HG03060 (cell line): Measurements from ENCODE around the gene LRMDA.

Experiments
- ATAC-seq: cut with Tn5 transposase; IDR thresholded peaks from one replicate; pipeline ENCODE4 v1.9.1; 2021; ENCODE audit warnings: low read depth, moderate number of reproducible peaks; ENCODE audit not compliant: unreplicated experiment

Gene LRMDA

DNA sequence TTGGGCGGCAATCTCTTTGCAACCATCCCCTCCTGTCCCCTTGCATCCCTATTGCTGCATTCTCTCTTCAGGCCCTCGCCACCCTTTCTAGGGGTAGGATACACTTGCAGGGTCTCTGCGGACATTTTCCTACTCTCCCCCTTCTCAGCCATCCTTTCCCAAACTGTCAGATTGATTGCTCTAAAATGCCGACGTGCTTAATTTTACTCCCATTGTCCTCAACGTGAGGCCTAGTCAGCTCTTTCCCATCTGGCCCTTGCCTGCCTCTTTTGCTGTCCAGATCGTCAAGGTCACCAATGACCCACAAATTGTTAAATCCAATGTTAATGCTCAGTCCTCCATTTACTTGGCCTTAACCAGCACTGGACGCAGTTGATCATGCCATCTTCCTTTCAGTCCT, 12.7 kb upstream of the LRMDA start:
- ATAC-seq = no peak

DNA sequence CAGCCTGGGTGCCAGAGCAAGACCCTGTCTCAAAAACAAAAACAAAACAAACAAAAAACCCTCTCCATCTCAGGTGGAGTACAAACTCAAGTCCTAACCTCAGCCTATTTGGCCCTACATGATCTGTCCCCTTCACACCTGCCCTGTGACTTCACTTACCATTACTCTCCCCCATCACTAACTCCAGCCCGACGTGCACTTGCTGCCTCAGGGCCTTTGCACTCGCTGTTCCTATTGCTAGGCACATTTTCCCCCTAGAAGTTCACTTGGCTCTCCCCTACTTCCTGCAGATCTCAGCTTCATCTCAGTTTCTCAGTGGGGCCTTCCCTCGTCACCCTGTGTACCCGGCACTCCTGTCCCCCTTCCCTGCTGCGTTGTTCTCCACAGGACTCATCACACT, 8.5 kb upstream of the LRMDA start:
- no peak for ATAC-seq

DNA sequence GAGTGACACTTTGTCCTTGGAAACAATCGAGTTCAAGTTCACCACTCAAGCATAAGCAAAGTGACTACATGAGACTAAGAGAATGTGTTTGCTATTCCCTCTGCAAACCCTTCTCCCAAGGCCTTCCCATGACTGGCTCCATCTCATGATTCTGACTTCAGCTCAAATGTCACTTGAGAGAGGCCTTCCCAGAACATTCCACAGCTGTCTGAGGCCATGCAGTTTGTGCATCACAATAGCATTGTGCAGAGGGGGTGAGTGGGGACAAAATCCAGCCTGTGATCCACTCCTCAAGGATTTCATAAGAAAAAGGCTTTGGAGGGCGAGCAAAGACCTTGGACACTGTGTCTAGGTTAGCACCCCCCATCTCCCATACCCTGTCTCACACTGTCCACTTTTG, 6.9 kb upstream of the LRMDA start:
- ATAC-seq = no peak

DNA sequence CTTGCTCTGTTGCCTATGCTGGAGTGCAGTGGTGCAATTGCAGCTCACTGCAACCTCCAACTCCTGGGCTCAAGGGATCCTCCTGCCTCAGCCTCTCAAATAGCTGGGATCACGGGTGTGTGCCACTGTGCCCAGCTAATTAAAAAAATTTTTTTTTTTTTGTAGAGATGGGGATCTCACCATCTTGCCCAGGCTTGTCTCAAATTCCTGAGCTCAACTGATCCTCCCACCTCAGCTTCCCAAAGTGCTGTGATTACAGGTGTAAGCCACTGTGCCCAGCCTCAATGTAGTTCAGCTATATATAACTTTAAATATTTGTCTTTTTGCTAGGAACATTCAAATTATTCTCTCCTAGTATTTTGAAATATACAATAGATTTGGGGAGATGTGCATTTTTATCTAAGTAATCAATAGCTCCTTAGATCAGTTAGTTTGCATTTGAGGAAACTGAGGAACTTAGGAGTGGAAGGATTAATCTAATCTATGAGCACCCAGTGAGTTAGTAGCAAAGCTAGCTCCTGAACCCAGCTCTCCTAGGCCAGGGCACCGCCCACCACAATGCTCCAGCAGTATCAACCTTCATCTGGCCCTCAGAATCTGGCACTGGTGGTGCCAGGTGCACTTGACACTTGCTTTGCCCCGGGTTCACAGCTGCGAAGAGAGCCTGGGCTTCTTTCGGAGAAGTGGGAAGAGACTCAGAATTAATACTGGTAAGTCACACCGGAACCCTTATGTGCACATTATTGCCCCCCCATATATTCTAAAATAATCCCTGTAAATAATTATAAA, 5.9 kb upstream of the LRMDA start:
- no peak for ATAC-seq

DNA sequence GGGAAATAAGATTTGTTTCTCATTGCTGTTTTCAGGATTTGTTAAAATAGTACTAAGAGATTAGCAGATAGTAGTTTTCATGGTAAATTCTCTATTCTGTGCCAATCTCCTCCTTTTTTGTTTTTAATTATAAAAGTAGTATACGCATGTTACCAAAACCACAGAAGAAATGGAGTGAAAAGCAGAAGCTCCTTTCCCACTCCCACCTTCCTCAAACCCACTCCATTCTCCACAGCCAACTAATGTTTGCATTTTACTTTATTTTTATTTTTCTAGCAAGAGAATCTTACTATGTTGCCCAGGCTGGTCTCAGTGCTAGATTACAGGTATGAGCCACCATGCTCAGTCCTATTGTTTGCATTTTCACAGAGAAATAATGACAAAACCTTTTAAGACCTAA, 4.5 kb upstream of the LRMDA start:
- no peak for ATAC-seq

DNA sequence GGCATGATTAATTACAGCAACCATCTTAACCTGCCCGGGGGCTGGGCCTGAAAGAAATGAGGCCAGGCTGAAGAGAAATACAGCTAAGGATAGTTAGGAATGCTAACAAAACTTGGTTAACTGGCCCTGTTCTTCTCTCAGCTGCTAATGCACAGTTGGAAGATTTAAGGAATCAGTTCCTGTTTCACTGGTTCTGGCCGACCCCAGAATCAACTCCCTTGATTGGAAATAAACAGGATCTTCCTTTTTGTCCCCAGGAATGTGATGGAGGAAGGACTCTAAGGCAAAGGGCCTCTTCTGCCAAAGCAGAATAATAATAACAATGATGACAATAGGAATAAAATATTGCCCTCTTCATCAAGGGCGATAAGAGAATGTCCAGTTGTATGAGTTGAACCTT, 3.5 kb upstream of the LRMDA start:
- no peak for ATAC-seq

DNA sequence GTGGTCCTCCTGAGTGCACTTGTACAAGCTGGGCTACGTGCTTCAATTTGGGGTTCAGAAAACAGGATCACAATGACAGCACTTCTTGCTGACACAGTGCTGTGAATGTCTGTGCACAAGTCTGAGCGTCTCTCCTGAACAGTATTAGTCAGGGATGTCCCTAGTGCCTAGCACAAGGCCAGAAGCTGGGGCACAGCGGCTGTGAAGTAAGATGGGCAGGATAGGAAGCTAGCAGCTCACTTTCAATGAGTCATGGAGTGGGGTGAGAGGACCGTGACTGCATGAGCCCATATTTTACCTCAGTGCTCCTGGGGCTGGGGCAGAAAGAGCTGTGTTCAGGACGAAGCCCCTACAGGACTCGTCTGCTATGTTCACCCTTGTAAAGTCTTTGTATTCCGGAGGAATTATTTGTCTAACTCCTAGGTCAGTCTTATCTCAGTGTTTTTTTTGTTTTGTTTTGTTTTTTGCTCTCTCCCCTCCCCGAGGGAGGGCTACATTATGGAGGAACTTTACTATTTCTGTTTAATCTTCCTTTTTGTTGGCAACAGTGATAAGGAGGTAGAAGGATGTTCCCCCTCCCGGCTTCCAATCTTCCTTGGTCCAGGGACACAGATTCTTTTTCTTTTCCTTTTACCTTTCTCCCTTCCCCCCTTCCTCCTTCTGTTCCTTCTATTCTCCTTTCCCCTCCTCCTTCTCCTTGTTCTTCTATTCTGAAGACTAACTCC, 2.8 kb upstream of the LRMDA start:
- no peak for ATAC-seq

DNA sequence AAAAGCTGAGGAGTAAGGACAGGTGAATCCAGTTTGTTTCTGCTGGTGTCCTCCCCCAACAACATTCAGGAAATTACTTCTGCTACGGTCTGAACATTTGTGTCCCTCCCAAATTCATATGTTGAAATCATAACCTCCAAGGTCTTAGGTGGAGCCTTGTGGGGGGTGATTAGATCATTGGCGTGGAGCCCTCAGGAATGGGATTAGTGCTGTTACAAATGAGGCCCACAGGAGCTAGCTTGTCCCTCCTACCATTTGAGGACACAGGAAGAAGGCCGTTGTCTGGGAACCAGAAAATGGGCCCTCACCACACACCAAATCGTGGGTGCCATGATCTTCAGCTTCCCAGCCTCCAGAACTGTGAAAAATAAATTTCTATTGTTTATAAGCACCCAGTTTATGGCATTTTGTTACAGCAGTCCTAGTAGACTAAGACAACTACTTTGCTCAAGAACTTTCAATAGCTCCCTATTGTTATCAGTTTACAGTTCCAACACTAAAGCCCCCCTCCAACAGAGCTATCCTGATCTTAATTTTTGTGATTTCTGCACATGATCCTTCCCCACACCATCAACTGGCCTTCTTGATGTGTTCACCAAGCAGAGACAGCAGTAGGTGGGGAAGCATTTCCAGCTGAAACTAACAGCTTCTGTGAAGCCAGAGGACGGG, 2.1 kb upstream of the LRMDA start:
- no peak for ATAC-seq

DNA sequence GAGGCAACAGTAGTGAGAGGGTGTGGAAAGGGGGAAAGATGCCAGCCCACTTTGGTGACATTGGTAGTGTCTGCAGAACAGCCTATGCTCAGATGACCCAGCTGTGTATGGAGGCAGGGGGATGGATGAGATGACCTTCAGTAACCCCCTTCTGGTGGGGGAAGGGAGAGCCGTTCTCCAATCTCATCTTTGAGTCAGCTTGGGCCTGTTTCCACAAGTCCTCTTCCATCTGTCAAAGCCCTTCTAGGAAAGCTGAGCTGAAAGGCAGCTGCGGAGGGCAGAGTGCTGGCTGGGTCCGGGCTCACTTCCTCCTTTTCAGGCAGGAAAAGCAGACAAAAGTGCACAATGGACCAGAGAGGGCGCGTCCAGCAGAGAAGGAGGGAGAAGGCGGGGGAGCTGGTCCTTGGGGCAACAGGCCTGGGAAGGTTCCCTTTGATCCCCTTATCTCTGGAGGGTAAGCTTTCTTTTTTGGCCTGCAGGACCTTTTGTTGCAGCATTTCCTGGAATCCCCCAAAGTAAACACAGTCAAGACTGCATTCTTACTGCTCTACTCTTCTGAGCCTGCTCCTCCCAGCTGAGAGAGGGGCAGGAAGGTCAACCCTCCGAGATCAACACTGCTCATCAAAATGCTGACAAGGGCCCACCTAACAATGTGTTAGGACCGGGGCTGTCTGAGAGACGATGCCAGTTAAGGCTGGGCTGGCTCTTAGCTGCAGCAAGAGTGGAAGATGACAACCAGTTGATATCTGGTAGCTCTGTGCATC, 1.2 kb upstream of the LRMDA start:
- no peak for ATAC-seq

DNA sequence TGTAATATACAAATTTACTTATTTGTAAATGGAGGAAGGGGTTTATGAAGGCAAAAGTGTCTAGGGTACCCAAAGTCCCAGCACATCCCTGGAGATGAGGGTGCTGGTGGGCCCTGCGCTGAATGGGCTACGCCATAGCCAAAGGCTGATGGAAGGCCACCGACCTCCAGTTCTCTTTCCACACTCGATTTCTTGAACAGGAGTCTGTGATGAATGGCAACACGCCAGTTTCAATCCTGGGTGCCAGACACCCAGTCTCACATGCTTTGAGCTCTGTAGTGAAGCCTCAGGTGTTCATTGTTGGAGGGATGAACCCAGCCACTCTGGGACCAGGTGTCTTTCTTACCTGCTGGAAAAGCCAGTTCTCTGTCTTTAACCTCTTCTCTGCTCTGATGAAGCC, 752 bp downstream of the LRMDA start:
- ATAC-seq = no peak

DNA sequence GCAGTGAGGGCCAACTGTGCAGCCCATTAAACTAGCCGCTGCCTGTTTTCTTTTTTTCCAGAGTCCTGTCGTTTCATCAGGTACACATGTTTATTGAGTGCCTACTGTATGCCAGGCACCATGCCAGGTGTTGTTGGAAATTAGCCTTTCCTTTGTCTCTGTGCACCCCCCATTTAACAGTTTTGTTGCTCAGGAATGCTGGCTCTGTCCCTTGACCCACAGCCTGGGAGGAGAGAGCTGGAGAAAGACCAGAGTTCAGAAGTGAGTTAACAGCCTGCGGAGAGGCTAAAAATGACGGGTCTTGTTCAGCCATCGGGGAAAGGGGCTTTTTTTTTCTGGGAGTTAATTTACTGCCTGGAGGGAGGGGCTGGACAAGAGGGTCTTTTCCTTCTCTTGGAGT, 1.3 kb downstream of the LRMDA start:
- ATAC-seq = no peak

DNA sequence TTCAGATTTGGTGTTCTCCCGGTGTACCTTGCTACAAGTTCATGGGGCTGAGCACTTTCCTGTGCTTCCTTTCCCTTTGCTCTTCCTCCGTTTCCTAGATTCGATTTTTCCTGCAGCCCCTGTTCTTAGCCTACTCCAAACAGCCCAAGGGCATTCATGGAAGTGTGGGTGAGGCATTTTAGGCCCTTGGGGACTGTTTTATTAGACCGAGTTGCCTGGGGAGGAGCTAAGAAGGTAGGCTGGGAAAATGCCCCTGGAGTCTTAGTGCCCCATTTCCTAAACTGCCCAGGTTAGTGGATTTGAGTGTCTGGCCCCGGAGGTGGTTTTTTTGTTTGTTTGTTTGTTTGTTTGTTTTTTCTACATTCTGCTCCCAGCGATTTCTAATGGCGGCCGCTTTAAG, 1.8 kb downstream of the LRMDA start:
- no peak for ATAC-seq

DNA sequence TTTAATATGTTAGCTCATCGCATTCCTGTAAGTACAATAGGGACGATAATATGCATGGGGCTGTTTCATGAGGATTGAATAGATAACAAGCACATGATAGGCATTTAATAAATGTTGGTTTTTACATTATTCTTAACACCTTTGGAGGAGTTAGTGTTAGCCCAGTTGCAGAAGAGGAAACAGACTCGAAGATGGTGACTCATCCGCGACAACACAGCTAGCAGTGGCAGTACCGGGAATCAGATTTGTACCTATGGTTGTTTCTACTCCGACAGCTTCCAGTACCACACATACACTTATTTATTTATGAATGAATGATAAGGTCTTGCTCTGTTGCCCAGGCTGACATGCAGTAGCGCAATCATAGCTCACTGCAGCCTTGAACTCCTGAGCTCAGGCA, 2.9 kb downstream of the LRMDA start:
- no peak for ATAC-seq

DNA sequence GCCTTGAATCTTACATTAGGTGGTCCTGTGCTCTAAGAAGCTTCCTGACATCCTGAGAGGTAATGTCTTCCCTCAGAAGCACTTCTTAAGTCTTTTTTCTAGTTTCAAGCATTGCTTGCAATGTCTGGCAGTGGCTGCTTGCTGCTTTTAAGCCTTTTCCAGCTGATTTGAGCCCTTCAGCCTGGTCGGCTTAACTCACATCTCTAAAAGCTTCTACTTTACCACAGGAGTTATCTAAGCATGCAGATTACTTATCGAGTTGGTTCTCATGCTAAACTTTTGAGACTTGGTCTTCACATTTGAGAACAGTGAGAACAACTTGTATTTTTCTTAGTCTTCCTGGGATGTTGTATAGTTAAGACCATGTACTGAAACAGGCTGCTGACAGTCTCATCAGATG, 3.9 kb downstream of the LRMDA start:
- no peak for ATAC-seq

DNA sequence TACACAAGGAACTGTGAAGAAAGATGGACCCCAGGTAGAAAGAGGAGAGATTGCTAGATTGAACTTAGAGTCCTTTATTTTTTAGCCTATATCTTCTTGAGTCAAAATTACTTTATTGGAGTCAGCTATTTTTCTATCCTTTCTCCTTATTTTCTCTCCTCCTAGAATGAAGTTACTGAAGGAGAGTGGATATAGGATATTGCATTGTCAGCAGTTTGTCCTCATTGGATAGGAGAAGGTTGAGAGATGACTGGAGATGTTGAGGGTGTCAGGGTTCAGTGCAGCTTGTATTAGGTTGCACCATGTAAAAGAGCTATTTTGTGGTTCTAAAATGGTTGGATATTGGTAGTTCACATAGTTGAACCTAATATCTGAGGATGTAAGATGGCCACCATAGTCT, 5.5 kb downstream of the LRMDA start:
- no peak for ATAC-seq

DNA sequence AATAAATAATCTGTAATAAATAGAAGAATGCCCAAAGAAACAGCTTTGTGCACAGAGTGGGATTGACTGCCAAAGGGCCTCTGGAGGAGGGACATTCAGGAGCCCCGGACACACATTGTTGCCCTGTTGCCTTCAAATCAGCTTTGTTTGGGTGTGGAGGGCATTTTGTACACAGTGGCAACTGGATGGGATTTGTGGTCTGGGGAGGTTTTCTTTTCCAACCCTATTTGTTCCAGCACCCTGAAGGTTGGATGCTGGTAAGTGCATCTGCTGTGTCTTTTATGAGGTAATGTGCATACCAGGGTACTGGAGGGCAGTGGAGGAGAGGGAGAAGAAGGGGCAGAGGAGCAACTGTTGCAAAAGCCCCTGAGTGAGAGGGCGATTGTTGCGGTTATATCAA, 6.3 kb downstream of the LRMDA start:
- ATAC-seq = no peak

DNA sequence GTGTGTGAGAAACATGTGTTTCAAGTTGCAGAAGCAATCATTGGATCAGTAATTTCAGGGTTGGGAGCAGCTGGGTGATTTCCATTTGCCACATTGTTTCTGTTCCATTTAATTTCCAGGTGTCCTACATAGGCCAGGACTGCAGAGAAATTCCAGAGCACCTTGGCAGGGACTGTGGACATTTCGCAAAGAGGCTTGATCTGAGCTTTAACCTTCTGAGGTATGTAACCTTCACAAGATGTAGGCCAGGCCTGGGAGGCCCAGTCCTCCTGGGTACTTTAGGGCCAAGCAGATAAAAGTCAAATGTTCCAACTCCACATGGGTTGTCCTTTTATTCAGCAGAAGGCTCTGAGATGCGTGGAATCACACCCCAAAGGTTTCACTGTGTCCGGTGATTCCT, 6.9 kb downstream of the LRMDA start:
- ATAC-seq = no peak

DNA sequence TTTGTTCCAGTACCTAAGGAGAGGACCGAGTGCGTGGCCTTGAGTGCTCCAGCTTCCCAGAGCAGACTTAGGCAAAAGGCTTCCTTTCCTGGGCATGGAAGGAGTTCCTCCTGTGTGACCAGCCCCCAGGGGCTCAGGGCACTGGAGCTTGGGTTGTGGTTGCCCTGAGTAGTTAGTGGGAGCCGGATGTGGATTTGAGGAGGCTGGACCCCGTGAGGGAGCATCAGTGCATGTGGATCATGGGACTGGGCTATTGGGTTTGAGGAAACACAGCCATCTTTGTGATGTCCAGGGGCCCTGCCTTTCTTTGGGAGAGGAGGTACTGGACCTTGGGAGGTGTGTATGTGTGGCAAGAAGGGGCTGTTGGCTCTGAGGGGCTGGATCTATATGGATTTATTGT, 8.4 kb downstream of the LRMDA start:
- no peak for ATAC-seq

DNA sequence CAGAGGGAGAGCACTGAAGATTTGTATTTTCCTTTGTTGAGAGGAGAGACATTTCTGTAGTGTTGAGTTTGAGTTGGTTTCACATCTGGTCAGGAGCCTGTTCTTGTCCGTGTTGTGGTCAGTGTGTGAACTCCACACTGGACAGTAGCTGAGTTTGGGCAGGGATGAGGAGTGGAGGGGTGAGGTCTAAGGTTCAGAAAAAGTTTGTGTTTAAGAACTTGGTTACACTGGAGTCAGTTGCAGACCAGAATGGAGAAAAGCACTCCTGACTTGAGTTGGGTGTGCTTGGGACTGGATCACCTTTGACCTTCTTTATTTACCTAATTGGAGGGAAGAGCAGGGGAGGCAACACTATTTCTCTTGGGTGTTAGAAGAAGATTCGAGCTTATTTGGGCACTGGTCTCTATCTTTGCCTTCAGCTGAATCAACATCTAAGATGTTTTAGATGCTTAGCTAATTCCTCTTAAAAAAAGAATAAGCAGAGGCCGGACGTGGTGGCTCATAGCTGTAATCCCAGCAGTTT, 8.9 kb downstream of the LRMDA start:
- ATAC-seq = no peak

DNA sequence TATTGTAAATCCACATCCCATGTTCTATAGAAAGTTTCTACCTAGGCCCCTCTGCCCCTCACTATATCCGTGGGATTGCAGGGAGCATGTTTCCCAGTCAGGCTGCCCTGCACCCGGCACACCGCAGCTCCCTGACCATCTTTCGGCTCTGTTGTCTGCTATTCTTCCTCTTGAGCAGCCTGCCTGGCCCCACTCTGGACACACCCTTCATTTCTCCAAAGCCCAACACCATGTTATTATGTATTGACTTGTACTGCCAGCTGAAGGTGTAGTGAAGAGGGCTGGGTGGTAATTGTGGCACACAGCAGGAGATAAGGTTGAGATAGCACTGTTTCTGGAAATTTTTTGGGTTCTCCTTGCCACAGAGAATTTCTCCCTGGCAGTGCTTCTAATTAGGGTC, 9.8 kb downstream of the LRMDA start:
- no peak for ATAC-seq

DNA sequence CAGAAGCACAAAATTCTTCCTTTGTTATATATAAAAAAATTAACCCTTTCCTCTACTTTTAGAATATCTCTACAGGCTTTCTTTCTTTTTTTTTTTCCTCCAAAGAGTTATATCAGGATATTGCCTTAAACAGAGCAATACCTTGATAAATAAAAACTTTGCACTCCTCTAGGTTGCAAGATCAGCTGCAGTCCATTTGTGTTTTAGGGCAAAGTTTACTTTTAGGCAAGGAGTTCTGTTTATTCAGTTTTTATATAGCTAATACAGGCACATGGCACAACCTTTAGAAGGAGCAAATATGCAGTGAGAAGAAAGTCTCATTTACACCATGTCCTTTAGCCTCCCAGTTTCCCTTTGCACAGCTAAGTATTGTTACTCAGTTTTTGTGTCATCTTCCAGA, 10.3 kb downstream of the LRMDA start:
- no peak for ATAC-seq
